HCT116 (cell line): ENCODE data around the gene KLF16.

Source experiments
- EGR1 ChIP-seq: IDR thresholded peaks from 2 replicates; pipeline ENCODE4 v1.6.1; 2012; ENCODE audit warnings: low read depth
- ELF1 ChIP-seq: IDR thresholded peaks from 2 replicates; pipeline ENCODE4 v1.6.1; 2012; ENCODE audit warnings: low read depth, borderline replicate concordance
- EZH2phosphoT487 ChIP-seq: fragments of 200-600 bp; IDR thresholded peaks from 2 replicates; pipeline ENCODE4 v1.6.1; 2018; ENCODE audit warnings: antibody characterized with exemption, borderline replicate concordance
- POLR2A ChIP-seq: IDR thresholded peaks from 2 replicates; pipeline ENCODE4 v1.7.0; 2011; ENCODE audit warnings: borderline replicate concordance; ENCODE audit not compliant: insufficient read depth, insufficient read length; ENCODE audit errors: extremely low read depth
- POLR2AphosphoS5 ChIP-seq: IDR thresholded peaks from 2 replicates; pipeline ENCODE4 v1.6.1; 2011; ENCODE audit warnings: mild to moderate bottlenecking, low read depth, low read length, moderate library complexity
- RAD21 ChIP-seq: IDR thresholded peaks from 2 replicates; pipeline ENCODE4 v1.6.1; 2012; ENCODE audit warnings: low read depth, mild to moderate bottlenecking
- SIN3A ChIP-seq: IDR thresholded peaks from 2 replicates; pipeline ENCODE4 v1.6.1; 2012; ENCODE audit warnings: low read depth
- SP1 ChIP-seq: IDR thresholded peaks from 2 replicates; pipeline ENCODE4 v1.6.1; 2012; ENCODE audit warnings: low read depth
- TCF7L2 ChIP-seq: IDR thresholded peaks from 2 replicates; pipeline ENCODE4 v1.7.0; 2011; ENCODE audit warnings: borderline replicate concordance, inconsistent platforms; ENCODE audit not compliant: insufficient read depth, insufficient read length; ENCODE audit errors: extremely low read depth
- TF ChIP-seq, protein P1 (sequence below), 3 experiments: fragments of 200-600 bp in 1 of 3; sonication (generic) in 1 of 3; IDR thresholded peaks in 2 of 3; conservative IDR thresholded peaks in 1 of 3; 2 replicates each; pipeline ENCODE4 v1.5.1; 2012 to 2017; ENCODE audit warnings: low read depth in 2 of 3, low read length in 2 of 3, antibody characterized with exemption in 1 of 3, borderline replicate concordance in 1 of 3, control low read depth in 1 of 3, mild to moderate bottlenecking in 1 of 3, mixed read lengths in 1 of 3, mixed run types in 1 of 3, moderate library complexity in 1 of 3; ENCODE audit not compliant: insufficient read depth in 1 of 3
- TF ChIP-seq, protein P2 (sequence below): IDR thresholded peaks from 2 replicates; pipeline ENCODE4 v1.6.1; 2011; ENCODE audit warnings: mild to moderate bottlenecking, low read length, moderate library complexity; ENCODE audit not compliant: insufficient replicate concordance; ENCODE audit errors: extremely low read depth
- TF ChIP-seq, protein P3 (sequence below): IDR thresholded peaks from 2 replicates; pipeline ENCODE4 v1.6.1; 2012
- TF ChIP-seq, protein P4 (sequence below): IDR thresholded peaks from 2 replicates; pipeline ENCODE4 v1.6.1; 2012

DNA sequence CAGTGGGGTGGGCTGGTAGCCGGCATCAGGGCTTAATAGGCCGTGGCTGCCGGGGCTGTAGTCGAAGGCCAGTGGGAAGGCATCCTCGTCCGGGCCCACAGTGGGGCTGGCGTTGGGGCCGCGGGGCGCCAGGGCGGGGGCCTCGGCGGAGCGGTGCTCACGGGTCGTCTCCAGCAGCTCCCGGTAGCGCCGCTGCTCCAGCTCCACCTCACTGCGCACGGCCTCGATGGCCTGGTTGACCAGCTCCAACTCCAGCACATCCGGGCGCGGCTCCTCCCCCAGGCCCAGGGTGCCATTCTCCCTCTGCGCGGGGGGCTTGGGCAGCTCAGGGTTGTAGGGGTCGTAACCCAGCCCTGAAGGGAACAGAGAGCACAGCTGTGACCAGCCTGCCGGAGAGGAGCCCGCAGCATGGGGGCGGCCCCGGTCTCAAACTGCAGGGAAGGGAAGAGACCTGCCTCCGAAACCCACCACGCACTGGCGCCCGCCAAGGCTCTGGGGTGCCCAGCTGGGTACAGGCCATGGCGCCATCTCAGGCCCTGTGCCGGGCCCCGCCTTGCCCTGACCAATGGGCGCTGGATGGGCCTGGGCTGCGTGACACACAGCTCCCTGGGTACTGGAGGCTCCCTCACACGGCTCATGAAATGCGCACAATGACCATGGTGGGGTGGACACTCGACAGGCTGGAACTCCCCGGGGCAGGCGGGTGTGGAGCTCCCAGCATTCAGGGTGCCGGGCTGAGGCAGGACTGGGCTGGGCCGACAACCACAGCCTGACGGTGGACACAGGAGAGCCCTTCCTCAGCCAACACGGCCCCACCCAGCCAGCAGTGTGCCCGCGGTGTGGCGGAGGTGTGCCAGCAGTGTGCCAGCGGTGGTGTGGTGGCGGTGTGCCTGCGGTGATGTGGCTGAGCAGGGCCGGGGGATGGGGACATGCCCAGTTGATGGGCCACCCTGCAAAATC, 34.8 kb downstream of the KLF16 start:
- TF ChIP-seq POLR2A (no peak), SP1 (no peak), ELF1 (no peak), RAD21 (no peak), POLR2AphosphoS5 (no peak), EZH2phosphoT487 (no peak), TCF7L2 (no peak), SIN3A (no peak), EGR1 (no peak)
- TF ChIP-seq, protein P1, sequence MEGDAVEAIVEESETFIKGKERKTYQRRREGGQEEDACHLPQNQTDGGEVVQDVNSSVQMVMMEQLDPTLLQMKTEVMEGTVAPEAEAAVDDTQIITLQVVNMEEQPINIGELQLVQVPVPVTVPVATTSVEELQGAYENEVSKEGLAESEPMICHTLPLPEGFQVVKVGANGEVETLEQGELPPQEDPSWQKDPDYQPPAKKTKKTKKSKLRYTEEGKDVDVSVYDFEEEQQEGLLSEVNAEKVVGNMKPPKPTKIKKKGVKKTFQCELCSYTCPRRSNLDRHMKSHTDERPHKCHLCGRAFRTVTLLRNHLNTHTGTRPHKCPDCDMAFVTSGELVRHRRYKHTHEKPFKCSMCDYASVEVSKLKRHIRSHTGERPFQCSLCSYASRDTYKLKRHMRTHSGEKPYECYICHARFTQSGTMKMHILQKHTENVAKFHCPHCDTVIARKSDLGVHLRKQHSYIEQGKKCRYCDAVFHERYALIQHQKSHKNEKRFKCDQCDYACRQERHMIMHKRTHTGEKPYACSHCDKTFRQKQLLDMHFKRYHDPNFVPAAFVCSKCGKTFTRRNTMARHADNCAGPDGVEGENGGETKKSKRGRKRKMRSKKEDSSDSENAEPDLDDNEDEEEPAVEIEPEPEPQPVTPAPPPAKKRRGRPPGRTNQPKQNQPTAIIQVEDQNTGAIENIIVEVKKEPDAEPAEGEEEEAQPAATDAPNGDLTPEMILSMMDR (IDR thresholded peaks at IDR 0.05 in 2 of 3, conservative IDR thresholded peaks at IDR 0.05 in 1 of 3; ENCODE audit: borderline replicate concordance in 1 of 3, insufficient read depth in 1 of 3, low read depth in 2 of 3, low read length in 2 of 3), result no peak
- TF ChIP-seq, protein P2, sequence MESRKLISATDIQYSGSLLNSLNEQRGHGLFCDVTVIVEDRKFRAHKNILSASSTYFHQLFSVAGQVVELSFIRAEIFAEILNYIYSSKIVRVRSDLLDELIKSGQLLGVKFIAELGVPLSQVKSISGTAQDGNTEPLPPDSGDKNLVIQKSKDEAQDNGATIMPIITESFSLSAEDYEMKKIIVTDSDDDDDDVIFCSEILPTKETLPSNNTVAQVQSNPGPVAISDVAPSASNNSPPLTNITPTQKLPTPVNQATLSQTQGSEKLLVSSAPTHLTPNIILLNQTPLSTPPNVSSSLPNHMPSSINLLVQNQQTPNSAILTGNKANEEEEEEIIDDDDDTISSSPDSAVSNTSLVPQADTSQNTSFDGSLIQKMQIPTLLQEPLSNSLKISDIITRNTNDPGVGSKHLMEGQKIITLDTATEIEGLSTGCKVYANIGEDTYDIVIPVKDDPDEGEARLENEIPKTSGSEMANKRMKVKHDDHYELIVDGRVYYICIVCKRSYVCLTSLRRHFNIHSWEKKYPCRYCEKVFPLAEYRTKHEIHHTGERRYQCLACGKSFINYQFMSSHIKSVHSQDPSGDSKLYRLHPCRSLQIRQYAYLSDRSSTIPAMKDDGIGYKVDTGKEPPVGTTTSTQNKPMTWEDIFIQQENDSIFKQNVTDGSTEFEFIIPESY, result no peak
- TF ChIP-seq, protein P3, sequence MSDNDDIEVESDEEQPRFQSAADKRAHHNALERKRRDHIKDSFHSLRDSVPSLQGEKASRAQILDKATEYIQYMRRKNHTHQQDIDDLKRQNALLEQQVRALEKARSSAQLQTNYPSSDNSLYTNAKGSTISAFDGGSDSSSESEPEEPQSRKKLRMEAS, result no peak
- TF ChIP-seq, protein P4, sequence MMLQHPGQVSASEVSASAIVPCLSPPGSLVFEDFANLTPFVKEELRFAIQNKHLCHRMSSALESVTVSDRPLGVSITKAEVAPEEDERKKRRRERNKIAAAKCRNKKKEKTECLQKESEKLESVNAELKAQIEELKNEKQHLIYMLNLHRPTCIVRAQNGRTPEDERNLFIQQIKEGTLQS, result no peak
